Measurements from ENCODE around the gene THEMIS2.

GRCh38 chr1:27864264-27864895 lies 8.0 kb upstream of the THEMIS2 start:
- no peak for TF ChIP-seq EZH2phosphoT487 (conservative IDR thresholded peaks at IDR 0.05; ENCODE audit: low read length)
- TF ChIP-seq CTCF (IDR thresholded peaks at IDR 0.05; ENCODE audit: insufficient read depth, low read length, poor library complexity, severe bottlenecking), result no peak

Data from SU-DHL-6 (cell line).